A673 (cell line): ENCODE data around the gene PLOD3.

Experiments
- EZH2 ChIP-seq: fragments of 200-600 bp; sonication (generic); IDR thresholded peaks from 2 replicates; pipeline ENCODE4 v1.6.1; 2017; ENCODE audit warnings: borderline replicate concordance, low read depth, mild to moderate bottlenecking, mixed read lengths, antibody characterized with exemption, low read length; ENCODE audit not compliant: poor library complexity, severe bottlenecking
- TF ChIP-seq, protein P1 (sequence below): fragments of 300-800, 200-600 bp; sonication (generic); conservative IDR thresholded peaks from 2 replicates; pipeline ENCODE4 v1.5.1; 2017; ENCODE audit warnings: low read depth, mild to moderate bottlenecking, antibody characterized with exemption, low read length, moderate library complexity, mixed read lengths

DNA sequence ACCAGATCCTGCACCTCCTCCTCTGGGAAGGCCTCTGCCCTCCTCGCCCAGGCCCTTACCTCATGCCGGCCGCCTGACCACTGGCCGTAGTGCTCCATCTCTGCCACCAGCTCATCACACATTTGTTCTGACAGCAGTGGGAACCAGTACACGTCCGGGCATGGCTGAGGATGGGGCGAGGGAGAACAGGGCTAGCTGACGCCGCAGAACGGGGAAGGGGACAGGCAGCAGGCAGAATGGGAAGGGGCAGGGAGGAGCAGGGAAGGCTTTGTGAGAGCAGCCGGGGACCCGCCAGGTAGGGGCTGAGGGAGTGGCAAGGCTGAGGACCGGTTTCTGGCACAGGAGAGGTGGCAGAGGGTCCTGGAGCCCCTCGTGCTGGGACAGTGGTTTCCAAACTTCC lies 8.6 kb downstream of the PLOD3 start:
- TF ChIP-seq, protein P1, sequence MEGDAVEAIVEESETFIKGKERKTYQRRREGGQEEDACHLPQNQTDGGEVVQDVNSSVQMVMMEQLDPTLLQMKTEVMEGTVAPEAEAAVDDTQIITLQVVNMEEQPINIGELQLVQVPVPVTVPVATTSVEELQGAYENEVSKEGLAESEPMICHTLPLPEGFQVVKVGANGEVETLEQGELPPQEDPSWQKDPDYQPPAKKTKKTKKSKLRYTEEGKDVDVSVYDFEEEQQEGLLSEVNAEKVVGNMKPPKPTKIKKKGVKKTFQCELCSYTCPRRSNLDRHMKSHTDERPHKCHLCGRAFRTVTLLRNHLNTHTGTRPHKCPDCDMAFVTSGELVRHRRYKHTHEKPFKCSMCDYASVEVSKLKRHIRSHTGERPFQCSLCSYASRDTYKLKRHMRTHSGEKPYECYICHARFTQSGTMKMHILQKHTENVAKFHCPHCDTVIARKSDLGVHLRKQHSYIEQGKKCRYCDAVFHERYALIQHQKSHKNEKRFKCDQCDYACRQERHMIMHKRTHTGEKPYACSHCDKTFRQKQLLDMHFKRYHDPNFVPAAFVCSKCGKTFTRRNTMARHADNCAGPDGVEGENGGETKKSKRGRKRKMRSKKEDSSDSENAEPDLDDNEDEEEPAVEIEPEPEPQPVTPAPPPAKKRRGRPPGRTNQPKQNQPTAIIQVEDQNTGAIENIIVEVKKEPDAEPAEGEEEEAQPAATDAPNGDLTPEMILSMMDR: no peak
- TF ChIP-seq EZH2: no peak
